GM10266 (cell line): ENCODE data around the gene NTRK3.

ENCODE experiments used
- DNase-seq: peaks from one replicate; pipeline ENCODE4 v3.0.0; 2012; ENCODE audit errors: extremely low spot score
- CTCF ChIP-seq: IDR thresholded peaks from 2 replicates; pipeline ENCODE4 v1.5.1; 2012; ENCODE audit warnings: mild to moderate bottlenecking, low read depth; ENCODE audit not compliant: control insufficient read depth, insufficient read depth; ENCODE audit errors: missing control alignments

Gene NTRK3

GRCh38 chr15:88179562-88179961, 77.0 kb downstream of the NTRK3 start:
- DNase-seq, result peak; percentile 20
- no peak for TF ChIP-seq CTCF

- TF ChIP-seq CTCF, result no peak
- DNase-seq, result no peak
Measured at GRCh38 chr15:88178631-88179030, 77.9 kb downstream of the NTRK3 start.

GRCh38 chr15:88177451-88177850, 79.1 kb downstream of the NTRK3 start:
- no peak for DNase-seq
- TF ChIP-seq CTCF, result no peak

- DNase-seq, result no peak
Measured at GRCh38 chr15:88174571-88174970, 82.0 kb downstream of the NTRK3 start.

GRCh38 chr15:88166082-88166993, 90.2 kb downstream of the NTRK3 start:
- TF ChIP-seq CTCF, result no peak
- no peak for DNase-seq

More at GRCh38 chr15:88174571-88174970, 82.0 kb downstream of the NTRK3 start:
- no peak for TF ChIP-seq CTCF

- DNase-seq, result no peak
- TF ChIP-seq CTCF, result no peak
Measured at GRCh38 chr15:88161636-88162035, 94.9 kb downstream of the NTRK3 start.

GRCh38 chr15:88155310-88155709, 101.2 kb downstream of the NTRK3 start:
- DNase-seq, result no peak
- no peak for TF ChIP-seq CTCF
